NCI-H1048 (cell line): ENCODE measurements around the gene CRYBG2.
A peak's percentile ranks its signal among the peaks of the same experiment; 100 is the strongest.
"Not testable (repeated sequence)": the region's sequence is repeated elsewhere in the genome, so short reads cannot be mapped to it uniquely, and the experiment has no call there.

ENCODE experiments used
- DNase-seq: peaks from one replicate; lab custom pipeline; 2025; lab: John Stamatoyannopoulos, UW

The CRYBG2 gene

DNA sequence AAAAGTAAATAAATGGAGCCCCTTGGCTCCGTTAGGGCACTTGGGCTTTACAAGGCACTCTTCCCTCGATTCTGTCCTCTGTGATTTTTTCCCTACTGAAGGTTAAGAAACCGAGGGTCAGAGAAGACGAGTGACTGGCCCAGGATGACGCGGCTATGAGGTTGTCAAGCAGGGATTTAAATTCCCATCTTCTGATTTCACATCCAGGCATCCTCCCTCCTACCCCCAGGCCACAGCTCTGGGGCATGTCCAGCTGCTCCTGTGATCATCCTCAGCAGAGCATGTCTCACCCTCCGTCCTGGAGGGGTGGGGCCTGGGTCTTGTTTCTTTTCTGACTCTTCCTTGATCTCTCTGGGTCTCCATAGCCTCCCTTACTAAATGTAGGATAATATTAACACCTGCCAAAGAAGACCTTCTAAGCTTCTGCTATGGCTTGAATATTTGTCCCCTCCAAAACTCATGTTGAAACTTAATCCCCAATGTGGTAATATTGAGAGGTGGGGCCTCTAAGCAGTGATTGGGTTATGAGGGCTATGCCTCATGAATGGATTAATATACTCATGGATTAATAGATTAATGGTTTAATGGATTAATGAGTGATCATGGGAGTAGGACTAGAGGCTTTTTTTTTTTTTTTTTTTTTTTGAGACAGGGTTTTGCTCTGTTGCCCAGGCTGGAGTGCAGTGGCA is 4.6 kb downstream of the CRYBG2 start:
- no peak for DNase-seq

- DNase-seq, result no peak
These were observed 7.5 kb downstream of the CRYBG2 start for GRCh38 chr1:26346274-26347033.

DNA sequence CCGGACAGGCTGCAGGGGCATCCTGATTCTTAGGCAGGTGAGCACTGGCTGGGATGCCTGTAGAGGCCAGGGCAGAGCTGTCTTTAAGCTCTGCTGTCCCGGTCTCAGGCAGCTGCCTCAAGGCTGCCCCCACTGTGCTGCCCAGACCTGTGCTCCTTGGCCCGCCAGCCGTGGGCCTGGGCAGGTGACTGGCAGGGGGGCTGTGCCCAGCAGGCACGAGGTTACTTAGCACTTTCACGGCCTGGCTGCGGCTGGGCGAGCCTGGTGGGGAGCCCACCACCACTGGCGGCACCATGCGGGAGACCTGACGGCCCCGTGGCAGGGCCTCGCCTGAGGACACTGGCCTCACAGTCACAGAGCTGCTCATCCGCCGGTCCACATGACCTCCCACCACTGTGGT is 8.2 kb downstream of the CRYBG2 start:
- no peak for DNase-seq

- no peak for DNase-seq
These were observed 9.6 kb downstream of the CRYBG2 start for GRCh38 chr1:26344147-26344920.

DNA sequence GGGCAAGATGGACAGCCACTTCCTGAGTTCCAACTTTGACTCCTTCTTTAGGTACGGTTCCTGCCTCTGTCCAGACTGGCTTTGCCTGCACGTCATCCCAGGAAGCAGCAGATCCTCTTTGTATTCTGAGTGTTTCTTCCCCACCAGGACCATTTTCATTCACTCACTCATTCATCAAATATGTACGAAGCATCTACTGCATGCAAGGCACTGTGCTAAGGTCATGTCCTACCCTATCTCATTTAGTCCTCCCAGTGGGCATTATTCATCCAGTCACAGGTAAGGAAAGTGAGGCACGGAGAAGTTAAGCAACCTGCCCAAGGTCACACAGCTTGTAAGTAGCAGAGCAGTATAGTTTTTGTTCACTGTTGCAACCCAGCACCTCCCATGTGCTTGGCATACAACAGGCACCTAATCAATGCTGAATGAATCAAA is 13.9 kb downstream of the CRYBG2 start:
- no peak for DNase-seq

GRCh38 chr1:26338670-26339069 is 15.3 kb downstream of the CRYBG2 start:
- DNase-seq, result no peak

- DNase-seq, result no peak
These were observed 16.3 kb downstream of the CRYBG2 start for GRCh38 chr1:26337625-26338024.

- DNase-seq, result no peak
These were observed 16.8 kb downstream of the CRYBG2 start for GRCh38 chr1:26337206-26337535.

DNA sequence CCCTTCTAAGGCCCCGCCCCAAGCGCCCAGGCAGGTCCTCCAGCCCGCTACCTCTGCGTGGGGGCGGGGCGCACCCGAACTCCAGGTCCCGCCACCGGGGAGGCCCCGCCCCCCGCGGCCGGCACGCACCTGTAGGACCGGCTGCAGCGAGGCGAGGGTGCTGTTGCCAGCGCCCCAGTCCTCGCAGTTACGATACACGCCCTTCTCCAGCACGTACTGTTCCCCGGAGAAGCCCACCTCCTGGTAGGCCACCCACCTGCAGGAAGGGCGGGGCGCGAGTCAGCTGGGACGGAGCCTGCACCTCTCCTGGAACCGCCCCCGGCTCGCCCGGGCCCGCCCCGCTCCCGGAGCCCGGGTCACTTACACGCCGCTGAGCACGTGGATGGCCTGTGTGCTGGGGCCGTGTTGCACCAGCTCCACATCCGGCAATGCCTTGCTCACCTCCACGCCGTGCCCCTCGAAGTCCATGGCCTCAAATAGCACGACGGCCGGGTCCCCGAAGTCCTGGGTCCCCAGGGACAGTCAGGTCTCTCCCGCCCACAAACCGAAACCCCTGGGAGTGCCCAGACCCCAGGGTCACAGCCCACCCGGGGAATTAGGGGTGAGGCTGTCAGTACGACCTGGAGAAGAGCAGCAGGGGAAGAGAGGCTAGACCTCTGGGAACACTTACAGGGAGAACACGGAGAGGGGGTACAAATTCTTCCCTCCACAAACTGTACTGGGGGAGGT is 17.3 kb downstream of the CRYBG2 start:
- peak; percentile 77 for DNase-seq

DNA sequence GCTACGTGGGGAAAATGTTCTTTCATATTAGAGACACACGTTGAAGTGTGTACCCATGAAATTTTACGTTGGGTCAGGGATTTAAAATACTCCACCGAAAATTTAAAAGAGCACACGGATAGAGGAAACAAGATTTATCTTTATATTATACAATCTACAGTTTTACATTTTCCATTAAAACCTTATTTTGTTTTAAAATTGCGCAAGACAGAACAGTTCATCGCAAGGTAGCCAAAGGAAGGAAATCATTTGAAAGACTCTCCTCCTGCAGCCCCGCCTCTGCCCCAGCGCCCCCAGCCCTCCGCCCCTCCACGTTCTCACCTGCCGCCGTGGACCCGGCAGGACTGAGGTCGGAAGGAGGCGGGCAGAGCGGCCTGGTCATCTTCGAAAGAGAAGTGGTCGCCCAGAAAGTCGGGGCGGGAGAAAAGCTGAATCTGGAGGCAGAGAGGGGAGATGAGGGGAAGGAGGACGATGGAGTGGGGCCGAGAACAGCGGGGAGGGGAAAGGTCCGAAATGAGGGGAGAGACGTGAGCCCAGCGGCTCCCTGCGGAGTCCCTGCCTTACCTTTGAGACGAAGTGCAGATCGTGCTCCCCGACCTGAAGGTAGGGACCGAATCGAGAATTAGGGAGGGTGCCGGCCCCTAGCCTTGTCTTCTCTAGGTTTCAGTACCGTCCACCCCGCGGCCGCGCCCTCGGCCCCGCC is 18.0 kb downstream of the CRYBG2 start:
- no peak for DNase-seq

GRCh38 chr1:26333312-26333711 is 20.6 kb downstream of the CRYBG2 start:
- not testable (repeated sequence) for DNase-seq

GRCh38 chr1:26330276-26330675 is 23.7 kb downstream of the CRYBG2 start:
- no peak for DNase-seq

- not testable (repeated sequence) for DNase-seq
These were observed 24.6 kb downstream of the CRYBG2 start for GRCh38 chr1:26329380-26329779.

DNA sequence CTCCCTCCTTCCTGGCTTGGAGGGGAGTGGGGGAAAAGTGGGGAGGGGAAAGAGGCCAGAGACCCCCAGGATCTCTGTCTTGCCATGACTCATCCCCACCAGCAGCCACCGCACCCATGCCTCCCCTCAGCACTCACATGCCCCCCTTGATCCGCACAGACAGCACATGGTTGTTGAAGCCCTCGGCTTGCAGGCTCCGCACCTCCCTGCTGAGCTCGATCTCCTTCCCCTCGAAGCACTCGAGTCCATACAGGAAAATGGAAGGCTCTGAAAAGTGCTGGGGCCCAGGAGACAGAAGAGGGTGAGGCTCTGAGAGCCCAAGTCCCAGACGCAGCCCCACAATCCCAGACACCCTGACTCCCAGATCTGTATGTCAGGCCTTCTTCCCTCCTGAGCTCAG is 25.3 kb downstream of the CRYBG2 start:
- DNase-seq, result no peak

- DNase-seq, result no peak
These were observed 26.0 kb downstream of the CRYBG2 start for GRCh38 chr1:26327956-26328362.

DNA sequence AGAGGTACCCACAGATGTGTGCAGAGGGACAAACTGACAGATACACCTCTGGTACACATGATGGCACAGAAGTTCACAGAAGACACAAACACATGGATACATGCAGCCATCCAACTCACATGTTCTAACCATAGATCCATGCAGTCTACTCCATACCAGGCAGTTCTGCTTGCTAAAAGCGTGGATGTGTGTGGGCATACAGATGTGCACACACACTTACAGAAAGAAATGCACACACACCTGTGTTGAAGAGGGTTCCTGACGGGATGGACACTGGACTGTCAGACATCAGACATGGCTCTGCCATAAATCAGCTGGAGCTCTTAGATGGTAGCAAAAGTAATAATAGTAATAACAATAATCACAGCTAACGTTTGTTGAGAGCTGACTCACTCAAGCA is 29.4 kb downstream of the CRYBG2 start:
- no peak for DNase-seq

GRCh38 chr1:26323382-26323781 is 30.5 kb downstream of the CRYBG2 start:
- no peak for DNase-seq

DNA sequence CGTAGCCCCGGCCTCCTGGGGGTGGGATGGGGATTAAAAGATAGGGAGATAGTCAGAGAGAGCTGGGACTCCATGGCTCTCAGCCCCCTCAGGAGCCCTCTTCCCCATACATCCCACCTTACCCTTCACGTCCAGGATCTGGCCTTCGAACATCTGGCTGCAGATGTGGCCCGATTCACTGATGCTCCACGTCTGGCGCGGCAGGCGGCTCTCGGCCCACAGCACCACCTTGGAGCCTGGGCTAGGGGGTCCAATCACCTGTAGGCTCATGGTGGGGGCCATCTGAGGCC is 31.9 kb downstream of the CRYBG2 start:
- DNase-seq, result no peak

GRCh38 chr1:26321315-26322041 is 32.5 kb downstream of the CRYBG2 start:
- DNase-seq, result peak; percentile 46

GRCh38 chr1:26320896-26321295 is 33.0 kb downstream of the CRYBG2 start:
- DNase-seq, result no peak
